ENCODE data around the gene VPS37B. TPM values are rescaled to one million over a fixed set of nuclear protein-coding genes. Genes with fewer than 3 reads are reported as not detected.
A peak's percentile ranks its signal among the peaks of the same experiment; 100 is the strongest.

Gene VPS37B
- total and polyA plus RNA-seq, 2 donors (not counting 1 experiment from before 2014, with no cell fraction given): 66.7 to 88.1 TPM

GRCh38 chr12:122836027-122836921 lies 59.6 kb downstream of the VPS37B start:
- ATAC-seq (ENCODE audit: low read depth) (peak; percentile 66), DNase-seq (peak; percentile 84)
- Histone ChIP-seq H3K9ac (ENCODE audit: low read length) (peak overlapping the region; percentile 89), H2AFZ (ENCODE audit: insufficient read depth, low read depth, low read length, poor library complexity, severe bottlenecking) (peak overlapping the region; percentile 66), H3K4me1 (ENCODE audit: control insufficient read depth in 2 of 2, insufficient read depth in 2 of 2, low read length in 2 of 2) (peaks cover 35 to 54% of the 10 kb centered on the region in 2 donors), H3K27me3 (replicated peaks in 1 of 4; ENCODE audit: control extremely low read depth in 1 of 4, control insufficient read depth in 3 of 4, insufficient read depth in 4 of 4, low read length in 3 of 4) (no peaks in the 10 kb centered on the region), H3K79me2 (ENCODE audit: control insufficient read depth, insufficient read depth, low read length) (peaks cover 52% of the 10 kb centered on the region), H3K27ac (ENCODE audit: low read length in 2 of 2) (peak overlapping the region; percentile 82 to 87), H4K20me1 (ENCODE audit: control insufficient read depth, insufficient read depth, low read length, poor library complexity, severe bottlenecking) (peaks cover 46% of the 10 kb centered on the region), H3K4me3 (ENCODE audit: control extremely low read depth in 1 of 5, extremely low read depth in 1 of 5, insufficient read depth in 1 of 5, low read depth in 2 of 5, low read length in 4 of 5) (peak overlapping the region; percentile 79 to 99 (median 87)), H3K36me3 (replicated peaks in 1 of 2; ENCODE audit: control extremely low read depth in 1 of 2, control insufficient read depth in 1 of 2, extremely low read depth in 1 of 2, insufficient read depth in 2 of 2, low read length in 1 of 2) (peaks cover 0 to 31% of the 10 kb centered on the region in 2 experiments), H3K4me2 (replicated peaks; ENCODE audit: low read depth, low read length, poor library complexity, severe bottlenecking) (peak overlapping the region; percentile 84), H3K9me3 (ENCODE audit: control extremely low read depth in 1 of 3, control insufficient read depth in 2 of 3, insufficient read depth in 1 of 3, low read length in 2 of 3) (peaks cover 0 to 2% (median 0%) of the 10 kb centered on the region in 3 donors)
- H3K4me3 Mint-ChIP-seq: peak overlapping the region; percentile 97
- TF ChIP-seq EZH2 (IDR thresholded peaks at IDR 0.05; ENCODE audit: borderline replicate concordance, insufficient read depth, low read depth, low read length, poor library complexity, severe bottlenecking): no peak
- no peak for TF ChIP-seq CTCF (IDR thresholded peaks at IDR 0.05)
- peaks cover 59% of the 10 kb centered on the region for H3K4me1 Mint-ChIP-seq
- WGBS (ENCODE audit: insufficient coverage): under 1% methylated on average over 33 of the region's 42 CpGs
- ChIA-PET POLR2A (interaction anchor here (0.5 to 3.5 kb wide), 18 partner anchors 9 to 1459 kb away, joined by 3 to 25 read pairs (median 4); partner anchors contain the start of genes CCDC62, DENR and OGFOD2), CTCF (interaction anchor here (0.7 to 6.2 kb wide), 12 partner anchors 9 to 402 kb away, joined by 3 to 89 read pairs (median 4); no protein-coding TSS in a partner anchor)
- intact Hi-C loops (cut with micrococcal nuclease): loop anchor here (1.0 to 10.0 kb wide), 6 partner anchors 23 to 589 kb away; partner anchors contain the start of genes CCDC62, MPHOSPH9 and MTRFR
- H3K27ac Mint-ChIP-seq: peak overlapping the region; percentile 98
- no peaks in the 10 kb centered on the region for H3K27me3 Mint-ChIP-seq
- H3K9me3 Mint-ChIP-seq (ENCODE audit: insufficient read depth): no peaks in the 10 kb centered on the region

All from B cell (primary cell).